Astrocyte of the spinal cord (primary cell): Measurements from ENCODE around the gene EVPL.
"Not testable (repeated sequence)": the region's sequence is repeated elsewhere in the genome, so short reads cannot be mapped to it uniquely, and the experiment has no call there.

Source experiments
- DNase-seq: peaks from one replicate; pipeline ENCODE4 v3.0.0; 2011; ENCODE audit warnings: low read depth, low spot score
- H3K4me3 ChIP-seq: 2 replicates; pipeline ENCODE4 v1.5.1; 2011; ENCODE audit warnings: low read depth, mild to moderate bottlenecking, low read length, moderate library complexity
- in situ Hi-C: cut with HindIII; loops from 2 replicates; pipeline ENCODE4 v1.10.0; 2017; ENCODE audit warnings: low sequenced_read_pairs
- TF ChIP-seq, protein P1 (sequence below): IDR thresholded peaks from 2 replicates; pipeline ENCODE4 v1.5.1; 2012; ENCODE audit warnings: low read depth, mild to moderate bottlenecking, low read length, inconsistent platforms

Gene EVPL

GRCh38 chr17:75980188-75981018 lies 46.7 kb downstream of the EVPL start:
- H3K4me3 ChIP-seq: peak overlapping the region; percentile 82

GRCh38 chr17:75979705-75980187 lies 47.4 kb downstream of the EVPL start:
- in situ Hi-C loops: no loop called here
- TF ChIP-seq, protein P1, sequence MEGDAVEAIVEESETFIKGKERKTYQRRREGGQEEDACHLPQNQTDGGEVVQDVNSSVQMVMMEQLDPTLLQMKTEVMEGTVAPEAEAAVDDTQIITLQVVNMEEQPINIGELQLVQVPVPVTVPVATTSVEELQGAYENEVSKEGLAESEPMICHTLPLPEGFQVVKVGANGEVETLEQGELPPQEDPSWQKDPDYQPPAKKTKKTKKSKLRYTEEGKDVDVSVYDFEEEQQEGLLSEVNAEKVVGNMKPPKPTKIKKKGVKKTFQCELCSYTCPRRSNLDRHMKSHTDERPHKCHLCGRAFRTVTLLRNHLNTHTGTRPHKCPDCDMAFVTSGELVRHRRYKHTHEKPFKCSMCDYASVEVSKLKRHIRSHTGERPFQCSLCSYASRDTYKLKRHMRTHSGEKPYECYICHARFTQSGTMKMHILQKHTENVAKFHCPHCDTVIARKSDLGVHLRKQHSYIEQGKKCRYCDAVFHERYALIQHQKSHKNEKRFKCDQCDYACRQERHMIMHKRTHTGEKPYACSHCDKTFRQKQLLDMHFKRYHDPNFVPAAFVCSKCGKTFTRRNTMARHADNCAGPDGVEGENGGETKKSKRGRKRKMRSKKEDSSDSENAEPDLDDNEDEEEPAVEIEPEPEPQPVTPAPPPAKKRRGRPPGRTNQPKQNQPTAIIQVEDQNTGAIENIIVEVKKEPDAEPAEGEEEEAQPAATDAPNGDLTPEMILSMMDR: no peak
- DNase-seq: no peak
- peak overlapping the region; percentile 82 for H3K4me3 ChIP-seq

More at GRCh38 chr17:75980188-75981018, 46.7 kb downstream of the EVPL start:
- TF ChIP-seq, protein P1: no peak
- no peak for DNase-seq
- in situ Hi-C loops: no loop called here

DNA sequence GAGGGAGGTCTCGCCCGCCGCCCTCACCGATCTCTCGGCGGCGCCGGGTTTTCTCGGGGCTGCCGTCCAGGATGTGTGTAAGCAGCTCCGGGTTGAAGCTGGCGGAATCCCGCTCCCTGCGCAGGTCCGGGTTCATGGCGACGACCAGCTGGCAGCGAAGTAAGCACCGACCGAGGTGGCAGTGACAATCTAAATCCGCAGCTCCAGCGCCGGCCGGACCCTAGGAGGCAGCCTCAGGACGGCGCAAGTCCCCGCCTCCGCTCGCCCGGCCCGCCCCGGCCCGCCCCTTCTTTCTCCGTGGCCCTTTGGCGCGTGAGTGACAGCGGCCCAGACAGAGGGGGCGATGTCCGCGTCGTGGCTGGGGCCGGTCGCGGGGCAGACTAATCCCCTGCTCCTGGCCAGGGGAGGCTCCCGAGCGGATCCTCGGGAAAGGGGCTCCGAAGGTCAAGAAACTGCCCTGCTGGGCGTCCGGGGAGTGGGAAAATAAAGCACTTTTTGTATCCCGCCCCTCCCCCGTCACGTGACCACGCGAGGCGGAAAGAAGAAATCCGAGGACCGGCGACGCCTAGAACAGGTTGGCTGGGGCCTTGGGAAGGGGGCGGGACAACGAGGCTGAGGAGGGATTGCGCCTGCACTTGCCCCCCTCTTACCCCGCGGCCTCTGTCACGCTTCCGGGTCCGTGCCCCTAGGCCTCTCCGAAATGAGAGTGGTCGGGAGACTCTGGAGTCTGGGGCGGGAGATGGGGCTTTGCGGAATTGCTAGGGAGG lies 48.0 kb downstream of the EVPL start, which contains the start of the genes ACOX1 and TEN1:
Gene ACOX1 (minus strand): TSS at position 229 of the 767 bp plus-strand sequence. CDS start 93 bp downstream, at position 136.
Gene TEN1 (plus strand): TSS at position 303 of the 767 bp plus-strand sequence. CDS start 6,953 bp downstream, outside the sequence.
- peak; percentile 97 for DNase-seq

GRCh38 chr17:75976175-75976848 lies 50.8 kb downstream of the EVPL start:
- in situ Hi-C loops: no loop called here
- H3K4me3 ChIP-seq: no peak overlapping the region
- no peak for DNase-seq
- TF ChIP-seq, protein P1: no peak

More for the DNA sequence above, 48.0 kb downstream of the EVPL start, which contains the start of the genes ACOX1 and TEN1:
- H3K4me3 ChIP-seq: peak within 1 kb of the TSS; percentile 82
- in situ Hi-C loops: no loop called here
- TF ChIP-seq, protein P1: peak; percentile 30

- TF ChIP-seq, protein P1: no peak
- DNase-seq: no peak
- H3K4me3 ChIP-seq: no peak overlapping the region
- in situ Hi-C loops: no loop called here
Observed at GRCh38 chr17:75975757-75976174, 51.3 kb downstream of the EVPL start.

DNA sequence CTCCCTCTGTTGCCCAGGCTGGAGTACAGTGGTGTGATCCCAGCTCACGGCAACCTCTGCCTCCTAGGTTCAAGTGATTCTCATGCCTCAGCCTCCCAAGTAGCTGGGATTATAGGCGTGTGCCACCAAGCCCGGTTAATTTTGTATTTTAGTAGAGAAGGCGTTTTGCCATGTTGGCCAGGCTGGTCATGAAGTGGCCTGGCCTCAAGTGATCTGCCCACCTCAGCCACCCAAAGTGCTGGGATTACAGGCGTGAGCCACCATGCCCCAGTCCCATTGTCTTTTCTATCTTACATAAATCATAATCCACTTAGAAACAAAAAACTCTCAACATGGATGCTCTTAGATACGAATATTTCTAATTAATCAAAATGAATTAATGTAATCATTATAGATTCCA lies 51.9 kb downstream of the EVPL start:
- H3K4me3 ChIP-seq, DNase-seq, in situ Hi-C loops: not testable (repeated sequence)
